D341Med (cell line): ENCODE results near the gene NEK7.
"Not testable (repeated sequence)": the region's sequence is repeated elsewhere in the genome, so short reads cannot be mapped to it uniquely, and the experiment has no call there.

Experiments
- DNase-seq: peaks from one replicate; pipeline ENCODE4 v3.0.0; 2012; ENCODE audit warnings: low spot score

Gene NEK7

GRCh38 chr1:198171667-198172540 is 15.1 kb downstream of the NEK7 start:
- DNase-seq = no peak

- no peak for DNase-seq
Observed at GRCh38 chr1:198173832-198174231, 17.0 kb downstream of the NEK7 start.

GRCh38 chr1:198174297-198174696 is 17.5 kb downstream of the NEK7 start:
- DNase-seq = no peak

- DNase-seq = no peak
Observed at GRCh38 chr1:198175423-198176170, 18.8 kb downstream of the NEK7 start.

- no peak for DNase-seq
Observed at GRCh38 chr1:198176179-198176578, 19.4 kb downstream of the NEK7 start.

GRCh38 chr1:198177546-198177945 is 20.7 kb downstream of the NEK7 start:
- no peak for DNase-seq

- DNase-seq = no peak
Observed at GRCh38 chr1:198178615-198179014, 21.8 kb downstream of the NEK7 start.

- DNase-seq = no peak
Observed at GRCh38 chr1:198179556-198179981, 22.8 kb downstream of the NEK7 start.

- DNase-seq = no peak
Observed at GRCh38 chr1:198183605-198184004, 26.8 kb downstream of the NEK7 start.

- no peak for DNase-seq
Observed at GRCh38 chr1:198184516-198184915, 27.7 kb downstream of the NEK7 start.

- DNase-seq = no peak
Observed at GRCh38 chr1:198185146-198185545, 28.3 kb downstream of the NEK7 start.

- DNase-seq = no peak
Observed at GRCh38 chr1:198185759-198186158, 29.0 kb downstream of the NEK7 start.

- DNase-seq = no peak
Observed at GRCh38 chr1:198186916-198187580, 30.2 kb downstream of the NEK7 start.

GRCh38 chr1:198187973-198188588 is 31.3 kb downstream of the NEK7 start:
- no peak for DNase-seq

- no peak for DNase-seq
Observed at GRCh38 chr1:198191117-198191516, 34.3 kb downstream of the NEK7 start.

- not testable (repeated sequence) for DNase-seq
Observed at GRCh38 chr1:198193871-198194270, 37.1 kb downstream of the NEK7 start.

- no peak for DNase-seq
Observed at GRCh38 chr1:198196630-198197029, 39.8 kb downstream of the NEK7 start.

- DNase-seq = no peak
Observed at GRCh38 chr1:198197285-198197684, 40.5 kb downstream of the NEK7 start.

- DNase-seq = no peak
Observed at GRCh38 chr1:198199105-198199504, 42.3 kb downstream of the NEK7 start.

- DNase-seq = no peak
Observed at GRCh38 chr1:198201956-198202784, 45.4 kb downstream of the NEK7 start.

- DNase-seq = no peak
Observed at GRCh38 chr1:198203434-198203833, 46.6 kb downstream of the NEK7 start.
